GM23338 (cell line): ENCODE data around the gene NHS. TPM values are rescaled to one million over a fixed set of nuclear protein-coding genes. Genes with fewer than 3 reads are reported as not detected.

Experiments used
- ATAC-seq: fragments of 200-7000 bp; cut with Tn5 transposase; 3 replicates; pipeline ENCODE4 v1.9.1; 2020
- DNase-seq: peaks from one replicate; pipeline ENCODE4 v3.0.0-alpha.2; 2015; ENCODE audit warnings: low spot score
- H2AFZ ChIP-seq: fragments of 200-600 bp; sonication (generic); 2 replicates; pipeline ENCODE4 v1.8.0; 2016; ENCODE audit warnings: antibody characterized with exemption, mild to moderate bottlenecking, moderate library complexity
- H3F3A ChIP-seq: fragments of 200-600 bp; sonication (generic); replicated peaks from 2 replicates; pipeline ENCODE4 v1.8.0; 2017; ENCODE audit warnings: antibody characterized with exemption, mixed run types, low read depth
- H3K27ac ChIP-seq: fragments of 200-600 bp; sonication (generic); 2 replicates; pipeline ENCODE4 v1.6.1; 2016; ENCODE audit warnings: low read depth
- H3K27me3 ChIP-seq: fragments of 200-600 bp; sonication (generic); 2 replicates; pipeline ENCODE4 v1.8.0; 2016; ENCODE audit warnings: mild to moderate bottlenecking, mixed run types, moderate library complexity; ENCODE audit not compliant: insufficient read depth
- H3K36me3 ChIP-seq: fragments of 200-600 bp; sonication (generic); 2 replicates; pipeline ENCODE4 v1.8.0; 2016; ENCODE audit warnings: mild to moderate bottlenecking; ENCODE audit not compliant: insufficient read depth
- H3K4me1 ChIP-seq: fragments of 200-600 bp; sonication (generic); 2 replicates; pipeline ENCODE4 v1.8.0; 2016; ENCODE audit warnings: mild to moderate bottlenecking, moderate library complexity; ENCODE audit not compliant: insufficient read depth
- H3K4me2 ChIP-seq: fragments of 200-600 bp; sonication (generic); 2 replicates; pipeline ENCODE4 v1.7.1; 2017; ENCODE audit warnings: mixed run types
- H3K4me3 ChIP-seq: fragments of 200-600 bp; sonication (generic); 2 replicates; pipeline ENCODE4 v1.6.1; 2016; ENCODE audit warnings: mixed run types
- H3K79me2 ChIP-seq: fragments of 200-600 bp; sonication (generic); replicated peaks from 2 replicates; pipeline ENCODE4 v1.8.0; 2017; ENCODE audit warnings: mild to moderate bottlenecking; ENCODE audit not compliant: insufficient read depth
- H3K9me2 ChIP-seq: fragments of 200-600 bp; sonication (generic); 2 replicates; pipeline ENCODE4 v1.8.0; 2017; ENCODE audit not compliant: insufficient read depth
- H4K20me1 ChIP-seq: fragments of 200-600 bp; sonication (generic); replicated peaks from 2 replicates; pipeline ENCODE4 v1.8.0; 2017; ENCODE audit warnings: mild to moderate bottlenecking; ENCODE audit not compliant: insufficient read depth
- H3K27ac Mint-ChIP-seq: 2 replicates; pipeline ENCODE4 v1.8.0; 2020; ENCODE audit warnings: inconsistent platforms, mild to moderate bottlenecking, moderate library complexity, mixed read lengths
- H3K27me3 Mint-ChIP-seq: 3 replicates; pipeline ENCODE4 v1.8.0; 2022; ENCODE audit warnings: low read depth, mild to moderate bottlenecking, moderate library complexity, mixed read lengths, inconsistent platforms; ENCODE audit not compliant: insufficient read depth, poor library complexity
- H3K36me3 Mint-ChIP-seq: 3 replicates; pipeline ENCODE4 v1.8.0; 2021; ENCODE audit warnings: low read depth, mild to moderate bottlenecking, inconsistent platforms, moderate library complexity, mixed read lengths
- H3K4me1 Mint-ChIP-seq: 3 replicates; pipeline ENCODE4 v1.8.0; 2020; ENCODE audit warnings: mild to moderate bottlenecking, inconsistent platforms, mixed read lengths
- H3K4me3 Mint-ChIP-seq: 3 replicates; pipeline ENCODE4 v1.8.0; 2021; ENCODE audit warnings: moderate library complexity, mild to moderate bottlenecking, inconsistent platforms, mixed read lengths
- H3K9me3 Mint-ChIP-seq: 3 replicates; pipeline ENCODE4 v1.8.0; 2020; ENCODE audit warnings: moderate library complexity, mild to moderate bottlenecking, inconsistent platforms, mixed read lengths
- CREB1 ChIP-seq: fragments of 250-450 bp; sonication (Bioruptor Pico); IDR thresholded peaks from 2 replicates; pipeline ENCODE4 v1.5.0; 2020; ENCODE audit warnings: low read depth, mild to moderate bottlenecking, moderate library complexity
- EZH2 ChIP-seq: fragments of 200-600 bp; sonication (generic); IDR thresholded peaks from one replicate; pipeline ENCODE4 v1.8.0; 2017; ENCODE audit warnings: antibody characterized with exemption, mild to moderate bottlenecking, low read depth; ENCODE audit not compliant: unreplicated experiment
- EZH2phosphoT487 ChIP-seq: fragments of 200-600 bp; sonication (generic); IDR thresholded peaks from one replicate; pipeline ENCODE4 v1.8.1; 2018; ENCODE audit warnings: antibody characterized with exemption; ENCODE audit not compliant: unreplicated experiment
- JUNB ChIP-seq: IDR thresholded peaks from one replicate; pipeline ENCODE4 v1.6.1; 2016; ENCODE audit warnings: antibody characterized with exemption; ENCODE audit not compliant: unreplicated experiment
- POLR2AphosphoS5 ChIP-seq: IDR thresholded peaks from 2 replicates; pipeline ENCODE4 v1.6.1; 2016; ENCODE audit warnings: antibody characterized with exemption, low read depth
- ZNF114 ChIP-seq: fragments of 250-450 bp; sonication (Bioruptor Pico); IDR thresholded peaks from 2 replicates; pipeline ENCODE4 v1.5.0; 2020; ENCODE audit warnings: mild to moderate bottlenecking, moderate library complexity
- polyA plus RNA-seq: library from polyadenylated mRNA; unstranded; fragments of >200 nt; fragmentation: Nextera tagmentation; extraction: Ambion mirVana; gene quantifications from 2 replicates; pipeline ENCODE4 v1.2.1, GENCODE V29; 2016
- total RNA-seq: library from RNA; depleted of rRNA; stranded (reverse); fragments of >200 nt; shearing (Covaris generic); gene quantifications from 2 replicates; pipeline ENCODE4 v1.2.3, GENCODE V29; 2014
- TF ChIP-seq, protein P1 (sequence below), 2 experiments: fragments of 200-600 bp in 1 of 2; sonication (generic) in 1 of 2; conservative IDR thresholded peaks; 2 replicates each; pipeline versions ENCODE4 v1.5.1 to v1.6.1; 2016 to 2017; ENCODE audit warnings: antibody characterized with exemption in 2 of 2, low read depth in 2 of 2, mild to moderate bottlenecking in 2 of 2, moderate library complexity in 1 of 2
- TF ChIP-seq, protein P2 (sequence below): IDR thresholded peaks from 2 replicates; pipeline ENCODE4 v1.6.1; 2016; ENCODE audit warnings: antibody characterized with exemption
- TF ChIP-seq, protein P3 (sequence below): IDR thresholded peaks from one replicate; pipeline ENCODE4 v1.6.1; 2018; ENCODE audit warnings: antibody characterized with exemption; ENCODE audit not compliant: unreplicated experiment

Gene NHS
- total and polyA plus RNA-seq, 2 experiments from 2014 or later = 1.8 to 8.2 TPM

DNA sequence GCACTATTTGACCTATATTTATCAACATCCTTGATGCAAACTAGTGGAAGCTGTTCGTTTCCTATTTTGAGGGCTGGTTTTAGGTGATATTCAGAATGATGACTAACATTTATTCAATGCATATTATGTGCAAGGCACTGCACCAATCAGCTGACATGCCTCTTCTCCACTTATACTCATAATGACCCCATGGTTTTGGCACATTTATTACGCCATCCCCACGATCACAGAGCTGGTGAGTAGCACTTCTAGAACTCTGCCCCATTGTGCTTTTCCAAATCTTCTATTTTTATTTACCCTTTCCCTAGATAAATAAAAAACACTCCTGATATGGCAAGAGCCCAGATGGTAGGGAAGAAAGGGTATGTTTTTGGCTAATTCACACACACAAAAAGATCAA lies 375.4 kb downstream of the NHS start:
- Mint-ChIP-seq H3K27me3 (no peaks in the 10 kb centered on the region), H3K27ac (no peak overlapping the region), H3K36me3 (no peaks in the 10 kb centered on the region), H3K9me3 (no peaks in the 10 kb centered on the region), H3K4me1 (no peaks in the 10 kb centered on the region), H3K4me3 (no peak overlapping the region)
- Histone ChIP-seq H3K27me3 (no peaks in the 10 kb centered on the region), H3K4me1 (no peaks in the 10 kb centered on the region), H2AFZ (no peak overlapping the region), H4K20me1 (no peaks in the 10 kb centered on the region), H3K4me2 (no peak overlapping the region), H3K9me2 (no peaks in the 10 kb centered on the region), H3K4me3 (no peak overlapping the region), H3K27ac (no peak overlapping the region), H3K36me3 (no peaks in the 10 kb centered on the region), H3K79me2 (no peaks in the 10 kb centered on the region), H3F3A (no peaks in the 10 kb centered on the region)
- ATAC-seq (no peak), DNase-seq (no peak)
- TF ChIP-seq, protein P1, sequence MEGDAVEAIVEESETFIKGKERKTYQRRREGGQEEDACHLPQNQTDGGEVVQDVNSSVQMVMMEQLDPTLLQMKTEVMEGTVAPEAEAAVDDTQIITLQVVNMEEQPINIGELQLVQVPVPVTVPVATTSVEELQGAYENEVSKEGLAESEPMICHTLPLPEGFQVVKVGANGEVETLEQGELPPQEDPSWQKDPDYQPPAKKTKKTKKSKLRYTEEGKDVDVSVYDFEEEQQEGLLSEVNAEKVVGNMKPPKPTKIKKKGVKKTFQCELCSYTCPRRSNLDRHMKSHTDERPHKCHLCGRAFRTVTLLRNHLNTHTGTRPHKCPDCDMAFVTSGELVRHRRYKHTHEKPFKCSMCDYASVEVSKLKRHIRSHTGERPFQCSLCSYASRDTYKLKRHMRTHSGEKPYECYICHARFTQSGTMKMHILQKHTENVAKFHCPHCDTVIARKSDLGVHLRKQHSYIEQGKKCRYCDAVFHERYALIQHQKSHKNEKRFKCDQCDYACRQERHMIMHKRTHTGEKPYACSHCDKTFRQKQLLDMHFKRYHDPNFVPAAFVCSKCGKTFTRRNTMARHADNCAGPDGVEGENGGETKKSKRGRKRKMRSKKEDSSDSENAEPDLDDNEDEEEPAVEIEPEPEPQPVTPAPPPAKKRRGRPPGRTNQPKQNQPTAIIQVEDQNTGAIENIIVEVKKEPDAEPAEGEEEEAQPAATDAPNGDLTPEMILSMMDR (conservative IDR thresholded peaks at IDR 0.05; ENCODE audit: low read depth in 2 of 2) = no peak
- no peak for TF ChIP-seq CREB1
- TF ChIP-seq ZNF114 = no peak
- TF ChIP-seq EZH2phosphoT487 = no peak
- TF ChIP-seq, protein P2, sequence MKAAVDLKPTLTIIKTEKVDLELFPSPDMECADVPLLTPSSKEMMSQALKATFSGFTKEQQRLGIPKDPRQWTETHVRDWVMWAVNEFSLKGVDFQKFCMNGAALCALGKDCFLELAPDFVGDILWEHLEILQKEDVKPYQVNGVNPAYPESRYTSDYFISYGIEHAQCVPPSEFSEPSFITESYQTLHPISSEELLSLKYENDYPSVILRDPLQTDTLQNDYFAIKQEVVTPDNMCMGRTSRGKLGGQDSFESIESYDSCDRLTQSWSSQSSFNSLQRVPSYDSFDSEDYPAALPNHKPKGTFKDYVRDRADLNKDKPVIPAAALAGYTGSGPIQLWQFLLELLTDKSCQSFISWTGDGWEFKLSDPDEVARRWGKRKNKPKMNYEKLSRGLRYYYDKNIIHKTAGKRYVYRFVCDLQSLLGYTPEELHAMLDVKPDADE = no peak
- no peak for TF ChIP-seq JUNB
- TF ChIP-seq, protein P3, sequence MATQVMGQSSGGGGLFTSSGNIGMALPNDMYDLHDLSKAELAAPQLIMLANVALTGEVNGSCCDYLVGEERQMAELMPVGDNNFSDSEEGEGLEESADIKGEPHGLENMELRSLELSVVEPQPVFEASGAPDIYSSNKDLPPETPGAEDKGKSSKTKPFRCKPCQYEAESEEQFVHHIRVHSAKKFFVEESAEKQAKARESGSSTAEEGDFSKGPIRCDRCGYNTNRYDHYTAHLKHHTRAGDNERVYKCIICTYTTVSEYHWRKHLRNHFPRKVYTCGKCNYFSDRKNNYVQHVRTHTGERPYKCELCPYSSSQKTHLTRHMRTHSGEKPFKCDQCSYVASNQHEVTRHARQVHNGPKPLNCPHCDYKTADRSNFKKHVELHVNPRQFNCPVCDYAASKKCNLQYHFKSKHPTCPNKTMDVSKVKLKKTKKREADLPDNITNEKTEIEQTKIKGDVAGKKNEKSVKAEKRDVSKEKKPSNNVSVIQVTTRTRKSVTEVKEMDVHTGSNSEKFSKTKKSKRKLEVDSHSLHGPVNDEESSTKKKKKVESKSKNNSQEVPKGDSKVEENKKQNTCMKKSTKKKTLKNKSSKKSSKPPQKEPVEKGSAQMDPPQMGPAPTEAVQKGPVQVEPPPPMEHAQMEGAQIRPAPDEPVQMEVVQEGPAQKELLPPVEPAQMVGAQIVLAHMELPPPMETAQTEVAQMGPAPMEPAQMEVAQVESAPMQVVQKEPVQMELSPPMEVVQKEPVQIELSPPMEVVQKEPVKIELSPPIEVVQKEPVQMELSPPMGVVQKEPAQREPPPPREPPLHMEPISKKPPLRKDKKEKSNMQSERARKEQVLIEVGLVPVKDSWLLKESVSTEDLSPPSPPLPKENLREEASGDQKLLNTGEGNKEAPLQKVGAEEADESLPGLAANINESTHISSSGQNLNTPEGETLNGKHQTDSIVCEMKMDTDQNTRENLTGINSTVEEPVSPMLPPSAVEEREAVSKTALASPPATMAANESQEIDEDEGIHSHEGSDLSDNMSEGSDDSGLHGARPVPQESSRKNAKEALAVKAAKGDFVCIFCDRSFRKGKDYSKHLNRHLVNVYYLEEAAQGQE = no peak
- no peak for TF ChIP-seq EZH2

DNA sequence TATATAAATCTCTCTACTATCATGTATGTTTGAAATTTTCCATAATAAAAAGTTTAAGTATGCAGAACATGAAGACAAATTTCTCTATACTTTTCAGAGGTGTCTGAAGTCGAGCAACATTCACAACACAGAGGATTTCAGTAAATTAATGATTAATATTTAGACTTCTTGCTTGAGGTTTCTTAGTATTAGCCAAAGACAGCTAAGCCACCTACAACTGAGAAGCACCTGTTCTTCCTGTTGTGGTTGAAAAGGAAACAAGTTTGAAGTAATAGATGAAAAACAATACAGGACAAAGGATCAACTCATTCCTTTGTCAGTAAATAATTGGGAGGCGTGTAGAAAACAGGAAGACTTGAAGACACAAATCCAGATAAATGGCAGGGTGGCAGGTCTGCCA lies 383.4 kb downstream of the NHS start:
- H3K36me3 ChIP-seq = no peaks in the 10 kb centered on the region
- H2AFZ ChIP-seq = no peak overlapping the region
- no peaks in the 10 kb centered on the region for H3K79me2 ChIP-seq
- no peaks in the 10 kb centered on the region for H3K27me3 ChIP-seq
- no peaks in the 10 kb centered on the region for H3K4me1 ChIP-seq
- H3K4me2 ChIP-seq = no peak overlapping the region
- ATAC-seq = no peak
- Mint-ChIP-seq H3K9me3 (no peaks in the 10 kb centered on the region), H3K36me3 (no peaks in the 10 kb centered on the region; the same call in 2 of the 3 replicates), H3K4me3 (no peak overlapping the region), H3K27ac (no peak overlapping the region), H3K4me1 (no peaks in the 10 kb centered on the region; the same call in 2 of the 3 replicates), H3K27me3 (no peaks in the 10 kb centered on the region)
- no peak overlapping the region for H3K27ac ChIP-seq
- no peaks in the 10 kb centered on the region for H4K20me1 ChIP-seq
- no peaks in the 10 kb centered on the region for H3F3A ChIP-seq
- no peaks in the 10 kb centered on the region for H3K9me2 ChIP-seq
- no peak overlapping the region for H3K4me3 ChIP-seq
- no peak for TF ChIP-seq POLR2AphosphoS5
- DNase-seq = no peak
